ENCODE results near the gene CELF1. TPM values are rescaled to one million over a fixed set of nuclear protein-coding genes. Genes with fewer than 3 reads are reported as not detected.

CELF1 gene
- total and polyA plus RNA-seq, 9 of the 15 experiments (the other 6 are each of a cell fraction or from before 2014, with no cell fraction given): 11.3 to 142 (median 77.4) TPM

- TF ChIP-seq MITF (IDR thresholded peaks at IDR 0.05): 0 out of 2 replicates have a peak, but pooled peaks have one; percentile 7
- no peak for TF ChIP-seq NFE2 (IDR thresholded peaks at IDR 0.05; ENCODE audit: low read depth)
- peak; percentile 95 for TF ChIP-seq PKNOX1 (IDR thresholded peaks at IDR 0.05)
- 0 out of 2 replicates have a peak, but pooled peaks have one; percentile 83 for TF ChIP-seq FOXP1 (CRISPR knock-in tag; IDR thresholded peaks at IDR 0.05)
- peak; percentile 72 for TF ChIP-seq GMEB1 (CRISPR knock-in tag; IDR thresholded peaks at IDR 0.05)
- TF ChIP-seq ZNF384 (IDR thresholded peaks at IDR 0.05; ENCODE audit: low read depth, low read length): 0 out of 2 replicates have a peak, but pooled peaks have one; percentile 30
- TF ChIP-seq NFIC (IDR thresholded peaks at IDR 0.05): peak; percentile 79
- peak; percentile 100 for TF ChIP-seq GABPB1 (CRISPR knock-in tag; IDR thresholded peaks at IDR 0.05)
- TF ChIP-seq MEF2D (tag; conservative IDR thresholded peaks at IDR 0.05; ENCODE audit: low read depth): peak; percentile 69
- TF ChIP-seq, protein P1, sequence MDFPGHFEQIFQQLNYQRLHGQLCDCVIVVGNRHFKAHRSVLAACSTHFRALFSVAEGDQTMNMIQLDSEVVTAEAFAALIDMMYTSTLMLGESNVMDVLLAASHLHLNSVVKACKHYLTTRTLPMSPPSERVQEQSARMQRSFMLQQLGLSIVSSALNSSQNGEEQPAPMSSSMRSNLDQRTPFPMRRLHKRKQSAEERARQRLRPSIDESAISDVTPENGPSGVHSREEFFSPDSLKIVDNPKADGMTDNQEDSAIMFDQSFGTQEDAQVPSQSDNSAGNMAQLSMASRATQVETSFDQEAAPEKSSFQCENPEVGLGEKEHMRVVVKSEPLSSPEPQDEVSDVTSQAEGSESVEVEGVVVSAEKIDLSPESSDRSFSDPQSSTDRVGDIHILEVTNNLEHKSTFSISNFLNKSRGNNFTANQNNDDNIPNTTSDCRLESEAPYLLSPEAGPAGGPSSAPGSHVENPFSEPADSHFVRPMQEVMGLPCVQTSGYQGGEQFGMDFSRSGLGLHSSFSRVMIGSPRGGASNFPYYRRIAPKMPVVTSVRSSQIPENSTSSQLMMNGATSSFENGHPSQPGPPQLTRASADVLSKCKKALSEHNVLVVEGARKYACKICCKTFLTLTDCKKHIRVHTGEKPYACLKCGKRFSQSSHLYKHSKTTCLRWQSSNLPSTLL (IDR thresholded peaks at IDR 0.05): peak; percentile 68
- TF ChIP-seq MXI1 (IDR thresholded peaks at IDR 0.05; ENCODE audit: low read depth, low read length): peak; percentile 99
- TF ChIP-seq KDM4B (IDR thresholded peaks at IDR 0.05; ENCODE audit: borderline replicate concordance in 2 of 2, low read depth in 1 of 2): peak in 1 of 2 experiments; percentile 100; a peak in 2 of 4 replicates
- peak; percentile 91 for TF ChIP-seq KLF1 (tag; IDR thresholded peaks at IDR 0.05)
- TF ChIP-seq RB1 (IDR thresholded peaks at IDR 0.05; ENCODE audit: low read depth): peak; percentile 98
- TF ChIP-seq DACH1 (IDR thresholded peaks at IDR 0.05; ENCODE audit: partially characterized antibody): no peak
- 0 out of 2 replicates have a peak, but pooled peaks have one; percentile 48 for TF ChIP-seq HDAC8 (tag; IDR thresholded peaks at IDR 0.05)
- no peak for TF ChIP-seq ZNF436 (CRISPR knock-in tag; IDR thresholded peaks at IDR 0.05)
- TF ChIP-seq MEIS2 (IDR thresholded peaks at IDR 0.05; ENCODE audit: partially characterized antibody): peak; percentile 32
- peak; percentile 99 for TF ChIP-seq THRAP3 (IDR thresholded peaks at IDR 0.05; ENCODE audit: borderline replicate concordance)
- TF ChIP-seq NONO (IDR thresholded peaks at IDR 0.05; ENCODE audit: low read depth in 2 of 2, low read length in 1 of 2): peak; percentile 47 to 54; a peak in 3 of 4 replicates
- TF ChIP-seq HDAC2 (IDR thresholded peaks at IDR 0.05): peak; percentile 96
- TF ChIP-seq HDAC1 (IDR thresholded peaks at IDR 0.05): peak; percentile 87 to 95; a peak in 3 of 4 replicates
- TF ChIP-seq LEF1 (IDR thresholded peaks at IDR 0.05): peak; percentile 94
These were observed 25.9 kb upstream of the CELF1 start, which contains the start of the genes KBTBD4 and NDUFS3 (continued) for GRCh38 chr11:47578524-47579494.
